A673 (cell line): ENCODE results near the gene ZNF267.

Experiments used
- EZH2 ChIP-seq: fragments of 200-600 bp; sonication (generic); IDR thresholded peaks from 2 replicates; pipeline ENCODE4 v1.6.1; 2017; ENCODE audit warnings: borderline replicate concordance, low read depth, mild to moderate bottlenecking, mixed read lengths, antibody characterized with exemption, low read length; ENCODE audit not compliant: poor library complexity, severe bottlenecking
- TF ChIP-seq, protein P1 (sequence below): fragments of 300-800, 200-600 bp; sonication (generic); conservative IDR thresholded peaks from 2 replicates; pipeline ENCODE4 v1.5.1; 2017; ENCODE audit warnings: low read depth, mild to moderate bottlenecking, antibody characterized with exemption, low read length, moderate library complexity, mixed read lengths

DNA sequence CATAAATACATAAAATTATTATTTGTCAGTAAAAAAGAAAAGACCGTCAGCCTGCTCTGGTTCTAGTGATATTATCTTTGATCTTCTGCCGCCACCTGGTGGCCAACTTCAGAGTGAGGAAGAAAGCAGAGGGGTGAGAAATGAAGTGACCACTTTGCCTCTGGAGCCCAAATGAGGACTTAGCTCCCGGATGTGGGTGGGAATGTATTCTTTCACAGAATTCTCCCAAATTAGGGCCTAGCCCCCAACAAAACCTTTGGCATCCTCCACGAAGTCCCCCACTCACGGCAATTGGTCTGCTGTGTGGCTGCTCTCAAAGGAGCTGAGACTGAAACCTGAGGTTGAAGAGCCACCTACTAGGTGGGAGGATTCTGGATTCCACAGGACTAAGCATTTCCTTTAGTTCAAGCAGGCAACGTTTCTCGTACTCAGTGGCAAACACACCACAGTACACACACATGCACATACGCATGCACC is 4.9 kb upstream of the ZNF267 start:
- TF ChIP-seq, protein P1, sequence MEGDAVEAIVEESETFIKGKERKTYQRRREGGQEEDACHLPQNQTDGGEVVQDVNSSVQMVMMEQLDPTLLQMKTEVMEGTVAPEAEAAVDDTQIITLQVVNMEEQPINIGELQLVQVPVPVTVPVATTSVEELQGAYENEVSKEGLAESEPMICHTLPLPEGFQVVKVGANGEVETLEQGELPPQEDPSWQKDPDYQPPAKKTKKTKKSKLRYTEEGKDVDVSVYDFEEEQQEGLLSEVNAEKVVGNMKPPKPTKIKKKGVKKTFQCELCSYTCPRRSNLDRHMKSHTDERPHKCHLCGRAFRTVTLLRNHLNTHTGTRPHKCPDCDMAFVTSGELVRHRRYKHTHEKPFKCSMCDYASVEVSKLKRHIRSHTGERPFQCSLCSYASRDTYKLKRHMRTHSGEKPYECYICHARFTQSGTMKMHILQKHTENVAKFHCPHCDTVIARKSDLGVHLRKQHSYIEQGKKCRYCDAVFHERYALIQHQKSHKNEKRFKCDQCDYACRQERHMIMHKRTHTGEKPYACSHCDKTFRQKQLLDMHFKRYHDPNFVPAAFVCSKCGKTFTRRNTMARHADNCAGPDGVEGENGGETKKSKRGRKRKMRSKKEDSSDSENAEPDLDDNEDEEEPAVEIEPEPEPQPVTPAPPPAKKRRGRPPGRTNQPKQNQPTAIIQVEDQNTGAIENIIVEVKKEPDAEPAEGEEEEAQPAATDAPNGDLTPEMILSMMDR, result peak; percentile 78
- TF ChIP-seq EZH2, result no peak
